Suprapubic skin (tissue), 3 donors: Measurements from ENCODE around the gene EFCAB5.

Source experiments
- CTCF ChIP-seq, 2 donors: fragments of 200-600 bp in 1 of 2; fragments of 450-650 bp in 1 of 2; sonication (generic) in 1 of 2; IDR thresholded peaks; one replicate each; pipeline ENCODE4 v1.5.1; 2016 to 2019; ENCODE audit warnings: antibody characterized with exemption in 2 of 2, mild to moderate bottlenecking in 1 of 2, moderate library complexity in 1 of 2
- POLR2AphosphoS5 ChIP-seq, 3 donors: sonication (generic); formaldehyde crosslinking; IDR thresholded peaks; one replicate each; pipeline ENCODE4 v1.6.1; 2017; ENCODE audit warnings: antibody characterized with exemption in 3 of 3

DNA sequence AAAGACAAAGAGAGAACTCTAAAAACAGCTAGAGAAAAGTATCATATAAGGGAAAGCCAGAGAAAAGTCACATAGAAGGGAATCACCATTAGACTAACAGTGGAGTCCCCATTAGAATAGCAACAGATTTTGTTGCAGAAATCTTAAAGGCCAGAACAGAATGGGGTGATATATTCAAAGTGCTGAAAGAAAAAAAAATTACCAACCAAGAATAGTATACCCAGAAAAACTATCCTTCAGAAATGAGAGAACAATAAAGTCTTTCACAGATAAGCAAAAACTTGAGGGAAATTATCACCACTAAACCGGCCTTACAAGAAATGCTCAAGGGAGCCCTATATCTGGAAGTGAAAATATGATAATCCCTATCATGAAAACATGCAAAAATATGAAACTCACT is 123.3 kb downstream of the EFCAB5 start:
- TF ChIP-seq CTCF (IDR thresholded peaks at IDR 0.05) (no peak), POLR2AphosphoS5 (IDR thresholded peaks at IDR 0.05) (no peak)
